Measurements from ENCODE around the gene TMEM94.

TMEM94 gene

DNA sequence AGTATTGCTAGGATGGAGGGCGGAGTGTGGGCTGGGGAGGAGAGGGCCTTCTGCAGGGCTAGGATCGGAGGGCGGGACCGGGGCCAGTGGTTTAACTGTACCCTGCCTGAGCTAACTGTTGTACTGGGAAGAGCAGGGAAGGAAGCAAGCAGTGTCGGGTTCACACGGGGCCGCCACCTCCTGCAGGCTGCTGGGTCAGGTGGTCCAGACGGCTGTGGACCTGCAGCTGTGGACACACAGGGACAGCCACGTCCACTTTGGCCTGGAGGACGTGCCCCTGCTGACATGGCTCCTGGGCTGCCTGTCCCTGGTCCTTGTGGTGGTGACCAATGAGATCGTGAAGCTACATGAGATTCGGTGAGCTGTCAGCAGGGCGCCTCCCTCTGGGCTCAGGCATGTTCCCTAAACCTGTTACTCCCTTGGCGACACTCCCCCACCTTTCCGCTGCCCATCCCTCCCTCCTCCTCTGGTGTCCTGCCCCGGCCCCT is 42.3 kb downstream of the TMEM94 start:
- no peak for DNase-seq

- no peak for DNase-seq
Measured at GRCh38 chr17:75499313-75500022, 43.0 kb downstream of the TMEM94 start.

- no peak for DNase-seq
Measured at GRCh38 chr17:75500419-75501216, 44.2 kb downstream of the TMEM94 start.

GRCh38 chr17:75501378-75502071 is 45.1 kb downstream of the TMEM94 start:
- no peak for DNase-seq

DNA sequence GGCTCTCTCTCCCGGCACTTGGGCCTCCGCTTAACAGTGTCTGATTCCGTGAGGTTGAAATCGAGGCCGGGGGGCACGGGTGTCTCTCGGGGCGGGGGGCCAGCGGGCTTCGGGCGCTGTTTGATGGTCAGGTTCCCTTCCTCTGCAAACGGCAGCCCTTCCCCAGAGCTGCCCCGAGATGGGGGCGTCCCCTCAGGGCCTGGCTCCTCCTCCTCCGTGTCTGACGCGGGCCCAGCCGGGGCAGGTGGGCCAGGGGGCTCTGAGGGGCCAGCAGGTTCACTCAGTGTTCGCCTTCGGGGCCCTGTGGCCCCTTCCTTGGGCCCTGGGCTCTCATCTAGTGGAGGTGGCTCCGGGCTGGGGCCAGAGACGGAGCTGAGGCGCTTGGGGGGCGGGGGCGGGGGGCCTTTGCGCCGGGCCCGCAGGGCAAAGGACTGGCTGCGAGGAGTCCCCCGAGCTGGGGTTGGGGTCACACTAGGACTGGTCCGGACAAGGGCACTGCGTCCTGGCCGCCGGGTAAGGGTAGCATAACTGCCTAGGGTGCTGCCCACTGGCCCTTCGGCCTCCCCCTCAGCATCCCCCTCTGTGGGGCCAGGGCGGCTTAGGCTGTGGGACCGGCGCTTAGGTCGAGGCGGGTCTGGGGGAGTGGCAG is 45.8 kb downstream of the TMEM94 start:
- no peak for DNase-seq

DNA sequence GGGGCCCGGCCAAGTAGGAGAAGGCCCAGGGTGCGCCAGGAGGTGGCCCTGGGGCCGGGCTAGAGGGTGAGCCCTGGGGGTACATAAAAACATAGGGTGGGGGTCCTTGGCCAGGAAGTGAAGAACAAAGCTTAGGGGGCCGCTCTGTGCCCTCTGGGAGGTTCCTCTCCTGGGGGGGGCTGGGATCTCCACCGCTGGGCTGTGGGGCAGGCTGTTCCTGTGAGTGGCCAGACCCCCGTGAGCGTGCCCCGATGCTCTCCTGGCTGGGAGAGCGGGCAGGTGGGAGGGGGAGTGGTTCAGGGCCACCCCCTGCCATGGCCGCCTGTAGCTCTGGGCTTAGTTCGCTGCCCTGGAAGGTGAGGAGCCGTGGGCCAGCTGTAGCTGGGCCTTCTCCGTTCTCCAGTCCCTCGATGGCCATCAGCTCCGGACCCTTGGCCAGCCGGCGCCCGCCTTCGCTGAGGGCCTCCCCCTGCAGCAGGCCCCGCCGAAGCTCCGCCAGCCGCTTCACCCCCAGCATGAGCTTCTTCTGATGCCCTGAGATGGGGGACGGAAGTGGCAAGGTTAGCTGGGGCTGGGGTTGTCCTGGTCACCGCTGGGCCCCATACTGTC is 46.4 kb downstream of the TMEM94 start:
- no peak for DNase-seq

DNA sequence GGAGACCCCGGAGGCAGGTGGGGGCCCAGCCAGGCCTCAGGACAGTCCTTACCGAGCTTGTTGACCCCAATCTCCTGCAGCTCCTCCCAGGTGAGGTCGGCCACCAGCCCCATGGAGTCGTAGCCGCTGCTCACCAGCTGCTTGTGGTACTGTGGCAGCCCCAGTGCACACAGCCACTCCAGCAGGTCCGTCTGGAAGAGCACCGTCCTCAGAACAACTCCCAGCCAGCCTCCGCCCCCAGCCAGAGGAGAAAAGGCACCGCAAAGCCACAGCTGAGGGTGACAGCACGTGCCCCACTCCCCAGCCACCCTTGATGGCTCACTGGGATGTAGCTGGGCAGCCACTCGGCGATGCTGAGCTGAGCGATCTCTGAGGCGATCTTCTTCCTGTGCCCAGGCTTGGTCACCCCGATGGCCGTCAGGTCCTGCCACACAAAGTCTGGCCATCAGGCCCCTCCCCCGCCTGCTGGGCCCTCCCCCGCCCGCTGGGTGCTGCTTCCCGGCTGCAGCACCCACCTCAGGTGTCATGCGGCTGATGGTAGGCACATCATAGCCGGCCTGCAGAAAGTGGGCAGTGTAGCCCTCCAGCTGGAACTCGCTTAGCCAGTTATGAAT is 47.0 kb downstream of the TMEM94 start:
- no peak for DNase-seq

GRCh38 chr17:75503976-75504346 is 47.5 kb downstream of the TMEM94 start:
- DNase-seq, result no peak

DNA sequence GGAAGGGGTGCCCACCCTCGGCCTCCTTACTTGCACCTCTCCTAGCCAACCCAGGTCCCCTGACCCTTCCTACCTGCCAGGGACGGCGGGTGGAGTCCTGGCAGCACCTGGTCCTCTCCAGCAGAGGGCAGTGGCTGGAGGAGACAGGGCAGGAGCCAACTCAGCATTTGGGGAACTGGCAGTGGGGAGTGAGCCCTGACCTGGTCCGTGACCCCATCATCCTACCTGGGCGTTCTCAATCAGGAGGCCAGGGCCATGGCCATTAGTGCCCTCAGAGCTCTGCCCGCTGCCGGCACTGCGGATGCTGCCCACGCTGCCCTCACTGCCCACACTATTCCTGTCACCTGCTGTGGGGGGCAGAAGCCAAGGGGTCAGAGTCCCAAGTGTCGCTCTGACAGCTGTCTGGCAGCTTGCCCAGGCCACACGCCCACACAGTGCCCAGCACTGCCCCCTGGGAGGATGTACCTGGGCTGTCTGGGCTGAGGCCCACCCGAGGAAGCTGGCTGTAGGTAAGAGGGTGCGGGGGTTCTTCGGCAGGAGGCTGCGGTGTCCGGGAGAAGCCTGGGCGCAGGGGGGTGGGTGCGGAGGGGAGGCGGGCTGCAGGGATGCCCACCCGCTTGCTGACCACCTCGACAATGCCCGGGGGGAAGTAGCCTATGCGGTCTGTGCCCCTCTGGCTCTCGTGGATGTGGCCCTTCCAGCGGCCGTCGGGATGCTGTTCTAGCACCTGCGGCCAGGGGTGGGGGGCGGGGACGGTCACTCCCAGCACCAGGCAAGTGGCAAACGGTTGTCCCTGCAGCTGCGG is 48.1 kb downstream of the TMEM94 start:
- DNase-seq, result no peak

DNA sequence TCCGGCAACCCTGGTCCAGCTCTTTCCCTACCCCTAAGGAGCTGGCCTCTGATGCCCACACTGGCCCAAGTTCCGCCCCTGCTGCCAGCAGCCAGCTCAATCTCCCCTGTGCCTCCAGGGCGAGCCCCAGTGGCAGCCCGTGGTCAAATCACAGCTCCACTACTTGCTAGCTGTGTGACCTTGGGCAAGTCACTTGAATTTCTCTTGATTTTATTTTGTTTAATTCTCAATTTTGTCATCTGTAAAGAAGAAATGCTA is 48.6 kb downstream of the TMEM94 start:
- no peak for DNase-seq

DNA sequence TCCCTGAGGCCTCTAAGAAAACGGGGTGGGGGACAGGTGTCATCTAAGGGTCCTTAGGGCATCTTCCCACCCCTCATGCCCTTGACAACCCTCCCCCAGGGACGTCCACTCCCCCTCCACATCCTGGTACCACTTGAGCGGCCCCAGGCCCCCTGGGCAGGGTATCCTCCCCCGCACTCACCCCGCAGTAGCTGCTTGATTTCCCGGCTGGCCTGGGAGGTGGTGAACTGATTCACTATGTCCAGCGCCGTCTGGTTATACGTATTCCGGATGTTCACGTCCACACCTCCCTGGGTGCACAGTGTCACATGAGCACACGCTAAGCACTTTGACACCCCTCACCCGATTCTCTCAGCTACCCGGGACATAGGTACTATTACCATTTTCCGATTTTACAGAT is 49.2 kb downstream of the TMEM94 start:
- DNase-seq, result no peak

- no peak for DNase-seq
Measured at GRCh38 chr17:75506134-75506533, 49.7 kb downstream of the TMEM94 start.

DNA sequence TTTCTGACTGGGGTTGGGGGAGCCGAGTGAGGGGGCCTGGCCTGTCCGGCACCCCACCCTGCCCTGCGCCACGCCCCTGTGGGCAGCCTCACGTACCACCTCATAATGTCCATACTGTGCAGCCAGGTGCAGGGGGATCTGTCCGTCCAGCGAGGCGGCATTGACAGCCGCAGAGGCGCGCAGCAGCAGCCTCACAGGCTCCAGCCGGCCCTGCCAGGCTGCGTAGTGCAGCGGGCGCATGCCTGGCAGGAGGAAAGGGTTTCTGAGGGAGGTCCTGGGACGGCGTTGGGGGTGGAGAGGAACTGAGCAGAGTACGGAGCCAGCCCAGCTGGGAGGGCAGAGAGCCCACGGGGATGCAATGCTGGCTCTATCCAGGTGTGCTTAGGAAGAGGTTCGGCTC is 50.5 kb downstream of the TMEM94 start:
- no peak for DNase-seq

- no peak for DNase-seq
Measured at GRCh38 chr17:75507733-75508719, 51.6 kb downstream of the TMEM94 start.

- peak; percentile 48 for DNase-seq
Measured at GRCh38 chr17:75508931-75509361, 52.5 kb downstream of the TMEM94 start.

- DNase-seq, result no peak
Measured at GRCh38 chr17:75509528-75510258, 53.3 kb downstream of the TMEM94 start.

GRCh38 chr17:75511270-75511609 is 54.8 kb downstream of the TMEM94 start:
- DNase-seq, result no peak

DNA sequence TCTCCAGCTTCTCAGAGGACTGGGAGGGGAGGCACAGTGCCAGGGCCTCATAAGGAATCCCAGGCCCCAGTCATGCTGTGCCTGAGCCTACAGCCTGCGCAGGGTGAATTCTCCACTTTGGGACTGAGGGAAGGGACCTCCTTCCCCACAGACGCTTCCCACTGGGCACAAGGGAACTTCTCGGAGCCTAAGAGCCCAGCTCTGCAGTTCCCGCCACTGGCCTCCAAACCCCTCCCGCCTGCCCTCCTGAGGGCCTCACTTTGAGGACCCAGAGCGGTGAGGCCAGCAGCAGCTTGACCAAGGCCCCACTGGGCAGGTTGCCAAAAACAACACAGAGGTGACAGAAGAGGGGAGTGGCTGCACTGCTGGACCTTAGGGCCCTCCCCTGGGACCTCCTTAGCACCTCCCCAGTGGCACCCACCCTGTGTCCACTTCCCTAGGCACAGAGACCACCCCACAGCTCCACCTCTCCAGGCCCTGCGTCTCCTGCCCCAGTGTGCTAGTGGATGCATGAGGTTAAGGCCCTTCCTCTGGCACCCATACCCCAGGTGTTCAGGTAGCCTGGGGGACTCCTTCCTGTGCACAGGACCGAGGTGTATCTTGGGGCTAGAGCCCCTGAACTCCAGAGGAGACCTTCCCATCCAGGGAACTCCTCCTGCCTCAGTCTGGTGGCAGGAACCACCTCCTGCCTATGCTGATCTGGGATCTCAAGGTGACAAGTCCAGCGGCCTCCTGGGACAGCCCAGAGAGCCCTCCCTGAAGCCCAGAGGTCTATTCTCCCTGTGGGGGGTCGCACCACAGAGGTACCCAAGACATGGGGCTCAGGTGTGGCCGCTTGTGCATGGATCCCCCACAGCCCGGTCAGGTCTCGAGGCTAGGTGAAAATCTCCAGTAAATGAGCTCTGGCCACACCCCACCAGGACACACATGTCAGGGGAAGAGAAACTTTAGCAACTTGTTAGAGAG is 55.5 kb downstream of the TMEM94 start:
- DNase-seq, result no peak
